GM21576 (cell line): ENCODE results near the gene NRIP2.

Source experiments
- ATAC-seq: cut with Tn5 transposase; IDR thresholded peaks from one replicate; pipeline ENCODE4 v1.9.1; 2021; ENCODE audit warnings: mild to moderate bottlenecking, moderate library complexity; ENCODE audit not compliant: unreplicated experiment

NRIP2 gene

DNA sequence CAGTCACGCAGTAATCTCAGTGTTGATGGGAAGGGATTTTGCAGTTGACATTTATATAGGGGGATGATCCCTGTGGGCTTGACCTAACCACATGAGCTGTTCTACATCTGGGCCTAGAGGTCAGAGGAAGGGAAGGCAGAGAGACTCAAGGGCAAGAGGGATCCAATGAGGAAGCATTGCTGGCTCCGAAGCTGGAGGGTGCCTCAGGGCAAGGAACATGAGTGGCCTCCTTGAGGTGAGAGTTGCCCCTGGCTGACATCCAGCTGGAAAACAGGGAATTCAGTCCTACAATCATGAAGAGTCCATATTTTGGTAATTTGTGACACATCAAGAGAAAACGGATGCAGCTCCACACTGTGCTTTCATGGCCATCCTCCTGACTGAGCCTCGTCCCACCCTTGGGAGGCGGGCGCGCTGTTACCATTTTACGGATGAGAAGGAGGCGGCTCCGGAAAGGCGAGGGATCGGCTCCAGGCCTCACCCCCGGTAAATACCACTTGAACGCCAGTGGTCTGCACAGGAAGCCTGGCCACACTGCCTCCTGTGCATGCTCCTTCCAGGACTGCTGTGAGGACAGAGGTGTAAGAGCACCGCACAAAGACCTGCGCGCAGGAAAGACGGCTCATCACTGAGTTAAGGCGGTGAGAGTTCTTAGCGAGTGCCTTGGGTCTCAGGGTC, 58.6 kb downstream of the NRIP2 start:
- ATAC-seq: no peak

DNA sequence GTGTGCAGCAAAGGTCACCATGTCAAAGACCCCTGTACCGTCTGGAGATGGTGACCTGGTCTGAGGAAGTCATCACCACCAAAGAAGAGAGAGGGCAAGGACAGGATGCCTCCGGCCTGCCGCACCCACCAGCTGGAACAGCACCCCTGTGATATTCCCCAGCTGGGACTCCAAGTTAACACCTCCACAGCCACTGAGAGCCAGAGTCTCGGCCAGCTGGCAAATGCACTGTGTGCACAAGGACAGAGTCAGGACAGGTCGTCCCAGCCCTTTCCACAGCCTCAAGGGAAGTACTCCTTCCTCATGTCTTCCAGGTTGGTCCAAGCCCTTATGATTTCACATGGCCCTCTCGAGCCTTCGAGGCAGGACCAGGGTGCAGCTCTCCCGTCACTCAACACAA, 59.4 kb downstream of the NRIP2 start:
- no peak for ATAC-seq
